K562 (cell line): ENCODE results near the gene KCTD7. TPM values are rescaled to one million over a fixed set of nuclear protein-coding genes. Genes with fewer than 3 reads are reported as not detected.

ENCODE experiments used
- ADNP ChIP-seq: fragments of 200-800 bp; sonication (Bioruptor generic); IDR thresholded peaks from 2 replicates; pipeline ENCODE4 v1.6.1; 2016; ENCODE audit warnings: missing genetic modification characterization, missing compliant biosample characterization
- ARID1B ChIP-seq: fragments of 450-650 bp; IDR thresholded peaks from 2 replicates; pipeline ENCODE4 v1.6.1; 2016; ENCODE audit warnings: antibody characterized with exemption, mild to moderate bottlenecking, inconsistent platforms
- CHD1 ChIP-seq: fragments of 200-600 bp; sonication (generic); IDR thresholded peaks from one replicate; pipeline ENCODE4 v1.6.1; 2012; ENCODE audit warnings: mild to moderate bottlenecking, moderate library complexity, low read length, inconsistent platforms
- CHD2 ChIP-seq: IDR thresholded peaks from 2 replicates; pipeline ENCODE4 v1.6.1; 2011; ENCODE audit warnings: low read depth, low read length
- CHD4 ChIP-seq: fragments of 200-600 bp; sonication (generic); IDR thresholded peaks from 3 replicates; pipeline ENCODE4 v1.6.1; 2012; ENCODE audit warnings: low read depth, mild to moderate bottlenecking, mixed read lengths, low read length, inconsistent platforms; ENCODE audit not compliant: insufficient read depth, insufficient replicate concordance, poor library complexity, severe bottlenecking
- GTF2E2 ChIP-seq: fragments of 200-800 bp; sonication (Bioruptor generic); IDR thresholded peaks from 2 replicates; pipeline ENCODE4 v1.6.1; 2016; ENCODE audit warnings: missing genetic modification characterization, missing compliant biosample characterization
- GTF3C2 ChIP-seq: IDR thresholded peaks from 3 replicates; pipeline ENCODE4 v1.6.1; 2011; ENCODE audit warnings: borderline replicate concordance, mild to moderate bottlenecking, moderate library complexity; ENCODE audit not compliant: insufficient read length; ENCODE audit errors: extremely low read depth
- KDM2B ChIP-seq: fragments of 250-450 bp; sonication (Bioruptor Pico); IDR thresholded peaks from 2 replicates; pipeline ENCODE4 v1.8.0; 2021; ENCODE audit warnings: mild to moderate bottlenecking, moderate library complexity
- KDM4B ChIP-seq, 2 experiments: fragments of 450-650 bp in 1 of 2; sonication (generic) in 1 of 2; IDR thresholded peaks; 2 replicates each; pipeline ENCODE4 v1.6.1; 2016 to 2017; ENCODE audit warnings: borderline replicate concordance in 2 of 2, antibody characterized with exemption in 1 of 2, low read depth in 1 of 2, mild to moderate bottlenecking in 1 of 2
- MLLT1 ChIP-seq, 2 experiments: fragments of 450-650 bp; IDR thresholded peaks; 2 replicates each; pipeline ENCODE4 v1.6.1; 2016
- SMARCA5 ChIP-seq: fragments of 450-650 bp; IDR thresholded peaks from 2 replicates; pipeline ENCODE4 v1.6.1; 2016
- ZNF584 ChIP-seq: fragments of 200-800 bp; sonication (Bioruptor generic); IDR thresholded peaks from 2 replicates; pipeline ENCODE4 v1.6.1; 2016; ENCODE audit warnings: low read depth, mild to moderate bottlenecking, missing genetic modification characterization, missing compliant biosample characterization
- polyA plus RNA-seq, 8 experiments: library from polyadenylated mRNA; depleted of rRNA in 4 of 8; stranded (reverse) in 5 of 8; unstranded in 3 of 8; fragments of >200 nt; fragmentation: Nextera tagmentation in 2 of 8; fragmentation: Illumina TruSeq in 1 of 8; extraction: Ambion mirVana in 2 of 8; extraction: Trizol in 1 of 8; gene quantifications; 2 replicates each; pipeline versions ENCODE4 v1.2.1 to v1.2.3, GENCODE V29; 2011 to 2014; ENCODE audit warnings: inconsistent platforms in 1 of 8, missing spikeins in 1 of 8
- total RNA-seq, 7 experiments: library from RNA; depleted of rRNA in 6 of 7; stranded (reverse); fragments of >200 nt in 6 of 7; fragmentation: Illumina TruSeq in 2 of 7; extraction: Trizol in 2 of 7; gene quantifications; 2 replicates each; pipeline versions ENCODE4 v1.2.1 to v1.2.3, GENCODE V29; 2011 to 2021; ENCODE audit warnings: low replicate concordance in 1 of 7

KCTD7 gene
- total and polyA plus RNA-seq, 9 of the 15 experiments (the other 6 are each of a cell fraction or from before 2014, with no cell fraction given) = 1.5 to 26.0 (median 9.0) TPM

- TF ChIP-seq CHD4 (peak; percentile 88), CHD2 (0 out of 2 replicates have a peak, but pooled peaks have one; percentile 2), SMARCA5 (peak; percentile 62; the same call in 1 of the 2 replicates), GTF3C2 (peak; percentile 61), ADNP (tag) (peak; percentile 91), GTF2E2 (tag) (peak; percentile 94), MLLT1 (IDR thresholded peaks at IDR 0.05) (0 out of 4 replicates have a peak, but pooled peaks of 1 of the 2 experiments have one; percentile 24), CHD1 (peak; percentile 32), KDM4B (IDR thresholded peaks at IDR 0.05; ENCODE audit: borderline replicate concordance in 2 of 2, low read depth in 1 of 2) (0 out of 4 replicates have a peak, but pooled peaks of 1 of the 2 experiments have one; percentile 40), ZNF584 (0 out of 2 replicates have a peak, but pooled peaks have one; percentile 20), KDM2B (0 out of 2 replicates have a peak, but pooled peaks have one; percentile 9), ARID1B (0 out of 2 replicates have a peak, but pooled peaks have one; percentile 27)
- TF ChIP-seq, all 486 proteins: peak for 46; not testable (repeated sequence) for 440
These were observed 25.1 kb downstream of the KCTD7 start (continued) for GRCh38 chr7:66653719-66654274.
